DOHH2 (cell line): ENCODE measurements around the gene RAB7A.

Experiments
- H3F3A ChIP-seq: fragments of 200-600 bp; sonication (generic), shearing (Covaris generic); 2 replicates; pipeline ENCODE4 v1.6.0; 2016; ENCODE audit warnings: antibody characterized with exemption, mild to moderate bottlenecking; ENCODE audit not compliant: control insufficient read depth, insufficient read depth
- H3K27ac ChIP-seq: fragments of 200-600 bp; sonication (generic); 2 replicates; pipeline ENCODE4 v1.5.1; 2014; ENCODE audit warnings: low read depth, mild to moderate bottlenecking, low read length, moderate library complexity
- H3K27me3 ChIP-seq: fragments of 200-600 bp; sonication (generic); 2 replicates; pipeline ENCODE4 v1.6.1; 2014; ENCODE audit warnings: mild to moderate bottlenecking, low read length, mixed read lengths; ENCODE audit not compliant: control insufficient read depth
- H3K36me3 ChIP-seq: fragments of 200-600 bp; sonication (generic); 2 replicates; pipeline ENCODE4 v1.6.1; 2014; ENCODE audit warnings: mild to moderate bottlenecking, low read length, moderate library complexity, mixed read lengths; ENCODE audit not compliant: control insufficient read depth
- H3K4me1 ChIP-seq: fragments of 200-600 bp; sonication (generic); 2 replicates; pipeline ENCODE4 v1.6.1; 2014; ENCODE audit warnings: mild to moderate bottlenecking, low read length, mixed read lengths; ENCODE audit not compliant: control insufficient read depth
- H3K4me2 ChIP-seq: fragments of 200-600 bp; sonication (generic); 2 replicates; pipeline ENCODE4 v1.6.0; 2014; ENCODE audit warnings: mild to moderate bottlenecking, low read length, moderate library complexity
- H3K4me3 ChIP-seq: fragments of 200-600 bp; sonication (generic); 2 replicates; pipeline ENCODE4 v1.5.1; 2014; ENCODE audit warnings: mild to moderate bottlenecking, low read length, mixed read lengths
- H3K79me2 ChIP-seq: fragments of 200-600 bp; sonication (generic); 2 replicates; pipeline ENCODE4 v1.6.1; 2014; ENCODE audit warnings: mild to moderate bottlenecking, low read length, mixed read lengths; ENCODE audit not compliant: control insufficient read depth
- H3K9me2 ChIP-seq: fragments of 200-600 bp; sonication (generic); replicated peaks from 2 replicates; pipeline ENCODE4 v1.6.1; 2014; ENCODE audit warnings: mild to moderate bottlenecking, low read length, mixed read lengths; ENCODE audit not compliant: control insufficient read depth
- H3K9me3 ChIP-seq: fragments of 200-600 bp; sonication (generic); 2 replicates; pipeline ENCODE4 v1.6.1; 2014; ENCODE audit warnings: antibody characterized with exemption, low read length, mixed read lengths; ENCODE audit not compliant: control insufficient read depth, insufficient read depth
- H4K20me1 ChIP-seq: fragments of 200-600 bp; sonication (generic); 2 replicates; pipeline ENCODE4 v1.6.0; 2014; ENCODE audit warnings: low read depth, mild to moderate bottlenecking, antibody characterized with exemption, low read length, moderate library complexity; ENCODE audit not compliant: control insufficient read depth, insufficient read depth
- CTCF ChIP-seq: fragments of 200-600 bp; sonication (generic); IDR thresholded peaks from one replicate; pipeline ENCODE4 v1.5.1; 2014; ENCODE audit warnings: antibody characterized with exemption, mild to moderate bottlenecking, low read depth, low read length; ENCODE audit not compliant: poor library complexity, severe bottlenecking
- EZH2phosphoT487 ChIP-seq: fragments of 200-600 bp; sonication (generic); IDR thresholded peaks from 2 replicates; pipeline ENCODE4 v1.6.1; 2017; ENCODE audit warnings: borderline replicate concordance, mild to moderate bottlenecking, antibody characterized with exemption, low read length, moderate library complexity, mixed read lengths

RAB7A gene

GRCh38 chr3:128720891-128721290, 5.1 kb upstream of the RAB7A start:
- H3K4me1 ChIP-seq, result peaks cover 8% of the 10 kb centered on the region
- H3K9me3 ChIP-seq, result no peaks in the 10 kb centered on the region
- no peaks in the 10 kb centered on the region for H3K9me2 ChIP-seq
- TF ChIP-seq EZH2phosphoT487, result no peak
- TF ChIP-seq CTCF, result no peak
- H3F3A ChIP-seq, result no peaks in the 10 kb centered on the region
- H3K79me2 ChIP-seq, result peaks cover 5% of the 10 kb centered on the region; the same call in 1 of the 2 replicates
- H4K20me1 ChIP-seq, result no peaks in the 10 kb centered on the region
- H3K4me3 ChIP-seq, result no peak overlapping the region
- H3K27me3 ChIP-seq, result no peaks in the 10 kb centered on the region
- H3K4me2 ChIP-seq, result no peak overlapping the region
- no peak overlapping the region for H3K27ac ChIP-seq
- no peaks in the 10 kb centered on the region for H3K36me3 ChIP-seq

GRCh38 chr3:128723477-128723876, 2.5 kb upstream of the RAB7A start:
- Histone ChIP-seq H3K9me3 (no peaks in the 10 kb centered on the region), H4K20me1 (peaks cover 14% of the 10 kb centered on the region; the same call in 1 of the 2 replicates), H3K27me3 (no peaks in the 10 kb centered on the region), H3F3A (no peaks in the 10 kb centered on the region), H3K4me3 (no peak overlapping the region), H3K9me2 (no peaks in the 10 kb centered on the region), H3K27ac (no peak overlapping the region), H3K36me3 (peaks cover 12% of the 10 kb centered on the region), H3K4me2 (no peak overlapping the region), H3K79me2 (peaks cover 31% of the 10 kb centered on the region), H3K4me1 (peaks cover 23% of the 10 kb centered on the region)
- TF ChIP-seq EZH2phosphoT487 (no peak), CTCF (no peak)

DNA sequence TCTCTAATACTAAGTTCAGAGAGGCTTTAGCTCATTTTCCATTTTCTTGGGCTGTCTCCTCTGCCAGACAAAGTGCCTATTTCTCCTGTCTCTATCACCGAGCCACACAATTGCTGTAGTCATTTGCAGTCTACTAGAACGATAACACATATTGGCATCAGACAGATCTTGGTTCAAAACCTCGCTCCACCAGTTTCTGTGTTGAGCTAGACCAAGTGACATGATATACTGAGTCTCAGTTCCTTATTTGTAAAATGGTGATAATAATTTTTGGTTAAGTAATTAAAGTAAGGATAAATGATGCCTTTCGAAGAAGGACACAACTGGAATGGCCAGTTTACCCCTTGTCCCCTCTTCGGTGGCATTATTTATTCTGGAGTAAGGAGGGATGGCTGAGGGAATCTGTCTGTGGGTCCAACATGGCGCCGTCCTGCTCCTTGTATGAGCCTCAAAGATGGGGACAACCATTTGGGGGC, 398 bp upstream of the RAB7A start:
- TF ChIP-seq CTCF (no peak), EZH2phosphoT487 (no peak)
- H3K27me3 ChIP-seq, result no peaks in the 10 kb centered on the region
- peak overlapping the region; percentile 10; the same call in 1 of the 2 replicates for H3K27ac ChIP-seq
- no peaks in the 10 kb centered on the region for H3K9me3 ChIP-seq
- H3K36me3 ChIP-seq, result peaks cover 25% of the 10 kb centered on the region
- H4K20me1 ChIP-seq, result peaks cover 20% of the 10 kb centered on the region
- H3F3A ChIP-seq, result no peaks in the 10 kb centered on the region
- H3K79me2 ChIP-seq, result peaks cover 52% of the 10 kb centered on the region
- peaks cover 41% of the 10 kb centered on the region for H3K4me1 ChIP-seq
- H3K4me2 ChIP-seq, result peak overlapping the region; percentile 87
- peak overlapping the region; percentile 85 for H3K4me3 ChIP-seq
- no peaks in the 10 kb centered on the region for H3K9me2 ChIP-seq

DNA sequence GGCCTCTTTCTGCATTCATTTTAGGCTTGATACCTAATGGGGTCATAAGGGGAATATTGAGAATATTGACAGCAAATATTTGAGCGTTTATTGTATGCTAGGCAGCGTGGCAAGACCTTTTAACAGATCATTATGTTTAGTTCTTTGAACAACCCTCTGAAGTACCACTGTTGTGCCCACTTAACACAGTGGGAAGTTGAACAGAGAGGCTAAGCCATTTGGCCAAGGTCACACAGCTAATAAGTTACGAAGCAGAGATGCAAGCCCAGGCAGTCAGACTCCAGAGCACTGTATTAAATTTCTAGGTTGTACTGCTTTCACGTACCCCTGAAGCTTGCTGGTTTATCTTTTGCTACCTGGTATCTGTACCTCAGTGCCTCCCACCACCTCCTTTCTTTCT, 1.1 kb downstream of the RAB7A start:
- no peaks in the 10 kb centered on the region for H3F3A ChIP-seq
- H3K79me2 ChIP-seq, result peaks cover 66% of the 10 kb centered on the region
- H3K27me3 ChIP-seq, result no peaks in the 10 kb centered on the region
- H3K27ac ChIP-seq, result no peak overlapping the region
- H3K4me3 ChIP-seq, result peak overlapping the region; percentile 85
- peaks cover 35% of the 10 kb centered on the region for H3K36me3 ChIP-seq
- TF ChIP-seq CTCF (no peak), EZH2phosphoT487 (no peak)
- H3K9me3 ChIP-seq, result no peaks in the 10 kb centered on the region
- peaks cover 28% of the 10 kb centered on the region for H4K20me1 ChIP-seq
- no peaks in the 10 kb centered on the region for H3K9me2 ChIP-seq
- peaks cover 45% of the 10 kb centered on the region for H3K4me1 ChIP-seq
- H3K4me2 ChIP-seq, result peak overlapping the region; percentile 87
